Panc1 (cell line): ENCODE measurements around the gene CALHM1. TPM values are rescaled to one million over a fixed set of nuclear protein-coding genes. Genes with fewer than 3 reads are reported as not detected.

ENCODE experiments used
- ATAC-seq: fragments of 200-7000 bp; cut with Tn5 transposase; 2 replicates; pipeline ENCODE4 v1.9.1; 2020; ENCODE audit warnings: mild to moderate bottlenecking, moderate library complexity
- BruUV-seq: library from RNA; stranded (reverse); fragments of 400-500 nt; replicated peaks from 2 replicates; lab custom pipeline; 2021; lab: Mats Ljungman, UMichigan
- CTCF ChIA-PET: fragments of 300-600 bp; sonication (Branson Sonifier 250); formaldehyde crosslinking; loops from one replicate; lab custom pipeline; 2022; ENCODE audit warnings: antibody characterized with exemption; lab: Charles Lee
- POLR2A ChIA-PET: fragments of 300-600 bp; sonication (Branson Sonifier 250); formaldehyde crosslinking; loops from one replicate; lab custom pipeline; 2022; ENCODE audit warnings: antibody characterized with exemption; lab: Charles Lee
- DNase-seq: peaks from one replicate; pipeline ENCODE4 v3.0.0-alpha.2; 2010; ENCODE audit warnings: low read depth, low spot score
- H3K27ac ChIP-seq: 2 replicates; pipeline ENCODE4 v1.5.1; 2011; ENCODE audit warnings: mild to moderate bottlenecking, low read length, inconsistent platforms
- H3K27me3 ChIP-seq: fragments of 200-500 bp; sonication (Bioruptor generic); 2 replicates; pipeline ENCODE4 v1.6.0; 2014; ENCODE audit warnings: low read length, inconsistent platforms; ENCODE audit not compliant: control insufficient read depth, insufficient read depth
- H3K36me3 ChIP-seq: fragments of 200-500 bp; sonication (Bioruptor generic); 2 replicates; pipeline ENCODE4 v1.5.1; 2014; ENCODE audit warnings: inconsistent platforms, mild to moderate bottlenecking, low read length, moderate library complexity; ENCODE audit not compliant: control insufficient read depth, insufficient read depth
- H3K4me1 ChIP-seq: 2 replicates; pipeline ENCODE4 v1.5.1; 2011; ENCODE audit warnings: inconsistent platforms, mild to moderate bottlenecking, low read length, moderate library complexity; ENCODE audit not compliant: control insufficient read depth, insufficient read depth
- H3K4me3 ChIP-seq, 2 experiments: 2 replicates each; pipeline ENCODE4 v1.5.1; 2011 to 2012; ENCODE audit warnings: low read depth in 2 of 2, low read length in 2 of 2, mild to moderate bottlenecking in 2 of 2, inconsistent platforms in 1 of 2, moderate library complexity in 1 of 2
- H3K9me3 ChIP-seq: fragments of 200-500 bp; sonication (Bioruptor generic); 2 replicates; pipeline ENCODE4 v1.5.1; 2014; ENCODE audit warnings: low read depth, mild to moderate bottlenecking, inconsistent platforms, low read length, moderate library complexity; ENCODE audit not compliant: control insufficient read depth, insufficient read depth
- POLR2AphosphoS5 ChIP-seq: IDR thresholded peaks from 2 replicates; pipeline ENCODE4 v1.6.1; 2012; ENCODE audit warnings: mild to moderate bottlenecking, low read depth, low read length, moderate library complexity
- SIN3A ChIP-seq: IDR thresholded peaks from 2 replicates; pipeline ENCODE4 v1.6.1; 2012; ENCODE audit warnings: low read depth, mild to moderate bottlenecking, low read length, moderate library complexity, borderline replicate concordance; ENCODE audit not compliant: insufficient read depth
- TCF7L2 ChIP-seq: IDR thresholded peaks from 2 replicates; pipeline ENCODE4 v1.6.1; 2011; ENCODE audit warnings: mild to moderate bottlenecking, low read depth, low read length, inconsistent platforms
- in situ Hi-C: cut with HindIII; loops from 2 replicates; pipeline ENCODE4 v1.10.0; 2016; ENCODE audit warnings: low sequenced_read_pairs, low pct_unique_long_range_greater_than_20kb
- intact Hi-C: fragments of 100-400 bp; cut with micrococcal nuclease; formaldehyde crosslinking; loops from one replicate; pipeline ENCODE4 v1.10.0; 2022; ENCODE audit not compliant: unreplicated experiment
- total RNA-seq: library from RNA; stranded (reverse); gene quantifications from one replicate; pipeline ENCODE4 v1.2.1, GENCODE V29; 2021; ENCODE audit not compliant: unreplicated experiment
- TF ChIP-seq, protein P1 (sequence below), 2 experiments: IDR thresholded peaks; 2 replicates each; pipeline ENCODE4 v1.6.1; 2011 to 2012; ENCODE audit warnings: low read depth in 2 of 2, control low read depth in 1 of 2, low read length in 1 of 2, mild to moderate bottlenecking in 1 of 2, moderate library complexity in 1 of 2; ENCODE audit not compliant: insufficient read depth in 1 of 2
- TF ChIP-seq, protein P2 (sequence below): fragments of 450-650 bp; IDR thresholded peaks from 2 replicates; pipeline ENCODE4 v1.5.1; 2017; ENCODE audit warnings: mild to moderate bottlenecking

The CALHM1 gene
- total RNA-seq, 1 experiment from 2014 or later: not detected

DNA sequence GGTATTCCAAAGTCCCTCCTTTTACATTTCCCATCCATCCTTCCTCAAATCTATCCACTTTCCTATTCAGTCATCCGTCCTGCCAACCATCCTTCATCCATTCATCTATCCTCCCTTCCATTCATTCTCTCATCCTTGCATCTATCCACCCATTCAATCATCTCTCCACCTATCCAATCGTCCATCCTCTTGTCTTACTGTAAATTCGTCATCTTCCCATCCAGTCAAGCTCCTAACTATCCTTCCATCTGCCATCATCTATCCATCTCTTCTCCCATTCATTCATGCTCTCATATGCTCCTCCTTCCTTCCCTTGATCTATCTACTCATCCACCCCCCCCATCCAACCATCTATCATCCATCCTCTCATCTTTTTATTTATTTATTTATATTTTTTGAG, 15.4 kb upstream of the CALHM1 start:
- POLR2A ChIA-PET: no interaction called here
- H3K4me1 ChIP-seq: no peaks in the 10 kb centered on the region
- in situ Hi-C loops (loop anchor here (10.0 kb wide), 1 partner anchor 79 kb away; the partner anchor contains the start of genes ATP5MK and PDCD11), intact Hi-C loops (no loop called here)
- CTCF ChIA-PET: no interaction called here
- H3K36me3 ChIP-seq: no peaks in the 10 kb centered on the region
- no peaks in the 10 kb centered on the region for H3K9me3 ChIP-seq
- no TSS peak for BruUV-seq
- H3K27me3 ChIP-seq: no peaks in the 10 kb centered on the region; the same call in 1 of the 2 replicates
- TF ChIP-seq, protein P1, sequence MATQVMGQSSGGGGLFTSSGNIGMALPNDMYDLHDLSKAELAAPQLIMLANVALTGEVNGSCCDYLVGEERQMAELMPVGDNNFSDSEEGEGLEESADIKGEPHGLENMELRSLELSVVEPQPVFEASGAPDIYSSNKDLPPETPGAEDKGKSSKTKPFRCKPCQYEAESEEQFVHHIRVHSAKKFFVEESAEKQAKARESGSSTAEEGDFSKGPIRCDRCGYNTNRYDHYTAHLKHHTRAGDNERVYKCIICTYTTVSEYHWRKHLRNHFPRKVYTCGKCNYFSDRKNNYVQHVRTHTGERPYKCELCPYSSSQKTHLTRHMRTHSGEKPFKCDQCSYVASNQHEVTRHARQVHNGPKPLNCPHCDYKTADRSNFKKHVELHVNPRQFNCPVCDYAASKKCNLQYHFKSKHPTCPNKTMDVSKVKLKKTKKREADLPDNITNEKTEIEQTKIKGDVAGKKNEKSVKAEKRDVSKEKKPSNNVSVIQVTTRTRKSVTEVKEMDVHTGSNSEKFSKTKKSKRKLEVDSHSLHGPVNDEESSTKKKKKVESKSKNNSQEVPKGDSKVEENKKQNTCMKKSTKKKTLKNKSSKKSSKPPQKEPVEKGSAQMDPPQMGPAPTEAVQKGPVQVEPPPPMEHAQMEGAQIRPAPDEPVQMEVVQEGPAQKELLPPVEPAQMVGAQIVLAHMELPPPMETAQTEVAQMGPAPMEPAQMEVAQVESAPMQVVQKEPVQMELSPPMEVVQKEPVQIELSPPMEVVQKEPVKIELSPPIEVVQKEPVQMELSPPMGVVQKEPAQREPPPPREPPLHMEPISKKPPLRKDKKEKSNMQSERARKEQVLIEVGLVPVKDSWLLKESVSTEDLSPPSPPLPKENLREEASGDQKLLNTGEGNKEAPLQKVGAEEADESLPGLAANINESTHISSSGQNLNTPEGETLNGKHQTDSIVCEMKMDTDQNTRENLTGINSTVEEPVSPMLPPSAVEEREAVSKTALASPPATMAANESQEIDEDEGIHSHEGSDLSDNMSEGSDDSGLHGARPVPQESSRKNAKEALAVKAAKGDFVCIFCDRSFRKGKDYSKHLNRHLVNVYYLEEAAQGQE (IDR thresholded peaks at IDR 0.05; ENCODE audit: insufficient read depth in 1 of 2, low read depth in 2 of 2, low read length in 1 of 2): no peak
- TF ChIP-seq, protein P2, sequence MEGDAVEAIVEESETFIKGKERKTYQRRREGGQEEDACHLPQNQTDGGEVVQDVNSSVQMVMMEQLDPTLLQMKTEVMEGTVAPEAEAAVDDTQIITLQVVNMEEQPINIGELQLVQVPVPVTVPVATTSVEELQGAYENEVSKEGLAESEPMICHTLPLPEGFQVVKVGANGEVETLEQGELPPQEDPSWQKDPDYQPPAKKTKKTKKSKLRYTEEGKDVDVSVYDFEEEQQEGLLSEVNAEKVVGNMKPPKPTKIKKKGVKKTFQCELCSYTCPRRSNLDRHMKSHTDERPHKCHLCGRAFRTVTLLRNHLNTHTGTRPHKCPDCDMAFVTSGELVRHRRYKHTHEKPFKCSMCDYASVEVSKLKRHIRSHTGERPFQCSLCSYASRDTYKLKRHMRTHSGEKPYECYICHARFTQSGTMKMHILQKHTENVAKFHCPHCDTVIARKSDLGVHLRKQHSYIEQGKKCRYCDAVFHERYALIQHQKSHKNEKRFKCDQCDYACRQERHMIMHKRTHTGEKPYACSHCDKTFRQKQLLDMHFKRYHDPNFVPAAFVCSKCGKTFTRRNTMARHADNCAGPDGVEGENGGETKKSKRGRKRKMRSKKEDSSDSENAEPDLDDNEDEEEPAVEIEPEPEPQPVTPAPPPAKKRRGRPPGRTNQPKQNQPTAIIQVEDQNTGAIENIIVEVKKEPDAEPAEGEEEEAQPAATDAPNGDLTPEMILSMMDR: no peak
- TF ChIP-seq TCF7L2 (no peak), POLR2AphosphoS5 (no peak), SIN3A (no peak)
- no peak for ATAC-seq
- no peak overlapping the region for H3K4me3 ChIP-seq
- no peak for DNase-seq
- H3K27ac ChIP-seq: no peak overlapping the region

DNA sequence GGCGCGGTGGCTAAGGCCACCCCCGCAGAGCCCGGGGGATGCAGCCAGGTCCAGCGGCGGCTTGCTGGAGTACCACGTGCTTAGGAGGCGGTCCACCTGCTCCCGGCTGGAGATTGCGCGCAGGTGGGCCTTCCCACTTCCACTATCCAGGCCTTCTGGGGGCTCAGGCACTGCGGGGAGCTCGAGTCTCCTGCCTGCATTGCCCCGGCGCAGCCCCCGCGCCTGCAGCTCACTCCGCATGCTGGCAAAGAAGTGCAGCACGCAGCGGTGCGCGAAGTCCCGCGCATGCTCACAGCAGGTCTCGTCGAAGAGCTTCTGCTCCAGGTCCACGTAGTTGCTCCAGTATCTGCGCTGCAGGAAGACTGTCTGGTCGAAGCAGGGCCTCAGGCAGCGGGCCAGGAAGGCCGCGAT, 14.6 kb upstream of the CALHM1 start:
- intact Hi-C loops (no loop called here), in situ Hi-C loops (loop anchor here (10.0 kb wide), 1 partner anchor 78 kb away; the partner anchor contains the start of genes ATP5MK and PDCD11)
- H3K27me3 ChIP-seq: no peaks in the 10 kb centered on the region; the same call in 1 of the 2 replicates
- H3K27ac ChIP-seq: no peak overlapping the region
- H3K36me3 ChIP-seq: no peaks in the 10 kb centered on the region
- ChIA-PET POLR2A (no interaction called here), CTCF (no interaction called here)
- no peaks in the 10 kb centered on the region for H3K9me3 ChIP-seq
- H3K4me3 ChIP-seq: no peak overlapping the region
- TF ChIP-seq, protein P2: no peak
- TF ChIP-seq POLR2AphosphoS5 (no peak), SIN3A (no peak), TCF7L2 (no peak)
- TF ChIP-seq, protein P1 (IDR thresholded peaks at IDR 0.05; ENCODE audit: insufficient read depth in 1 of 2, low read depth in 2 of 2, low read length in 1 of 2): no peak
- BruUV-seq: no TSS peak
- no peak for DNase-seq
- no peak for ATAC-seq
- no peaks in the 10 kb centered on the region for H3K4me1 ChIP-seq
